ENCODE data around the gene TEX44.
"Not testable (repeated sequence)": the region's sequence is repeated elsewhere in the genome, so short reads cannot be mapped to it uniquely, and the experiment has no call there.

DNA sequence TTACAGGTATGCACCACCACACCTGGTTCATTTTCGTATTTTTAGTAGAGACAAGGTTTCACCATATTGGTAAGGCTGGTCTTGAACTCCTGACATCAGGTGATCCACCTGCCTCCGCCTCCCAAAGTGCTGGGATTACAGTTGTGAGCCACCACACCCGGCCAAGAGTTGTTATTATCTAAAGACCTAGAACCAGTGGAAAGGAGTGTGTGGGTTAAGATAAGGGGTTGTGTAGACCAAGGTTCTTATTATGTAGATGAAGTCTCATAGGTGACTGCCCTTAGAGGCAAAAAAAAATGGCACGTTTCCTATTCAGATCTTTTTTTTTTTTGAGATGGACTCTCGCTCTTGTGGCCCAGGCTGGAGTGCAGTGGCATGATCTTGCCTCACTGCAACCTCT is 21.7 kb upstream of the TEX44 start:
- TF ChIP-seq, protein P1, sequence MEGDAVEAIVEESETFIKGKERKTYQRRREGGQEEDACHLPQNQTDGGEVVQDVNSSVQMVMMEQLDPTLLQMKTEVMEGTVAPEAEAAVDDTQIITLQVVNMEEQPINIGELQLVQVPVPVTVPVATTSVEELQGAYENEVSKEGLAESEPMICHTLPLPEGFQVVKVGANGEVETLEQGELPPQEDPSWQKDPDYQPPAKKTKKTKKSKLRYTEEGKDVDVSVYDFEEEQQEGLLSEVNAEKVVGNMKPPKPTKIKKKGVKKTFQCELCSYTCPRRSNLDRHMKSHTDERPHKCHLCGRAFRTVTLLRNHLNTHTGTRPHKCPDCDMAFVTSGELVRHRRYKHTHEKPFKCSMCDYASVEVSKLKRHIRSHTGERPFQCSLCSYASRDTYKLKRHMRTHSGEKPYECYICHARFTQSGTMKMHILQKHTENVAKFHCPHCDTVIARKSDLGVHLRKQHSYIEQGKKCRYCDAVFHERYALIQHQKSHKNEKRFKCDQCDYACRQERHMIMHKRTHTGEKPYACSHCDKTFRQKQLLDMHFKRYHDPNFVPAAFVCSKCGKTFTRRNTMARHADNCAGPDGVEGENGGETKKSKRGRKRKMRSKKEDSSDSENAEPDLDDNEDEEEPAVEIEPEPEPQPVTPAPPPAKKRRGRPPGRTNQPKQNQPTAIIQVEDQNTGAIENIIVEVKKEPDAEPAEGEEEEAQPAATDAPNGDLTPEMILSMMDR (IDR thresholded peaks at IDR 0.05), result peak in 1 of 2 donors; percentile 2
- TF ChIP-seq EP300, POLR2A, POLR2AphosphoS5 (IDR thresholded peaks at IDR 0.05): not testable (repeated sequence)

Data from suprapubic skin (tissue), 4 donors.